Retinal pigment epithelial cell (primary cell): ENCODE data around the gene OR2A25.

Experiments used
- DNase-seq: peaks from one replicate; pipeline ENCODE4 v3.0.0-alpha.2; 2010; ENCODE audit warnings: low read depth
- H3K4me3 ChIP-seq: 2 replicates; pipeline ENCODE4 v1.5.1; 2011; ENCODE audit warnings: mild to moderate bottlenecking, low read length, control low read depth, moderate library complexity
- CTCF ChIP-seq: conservative IDR thresholded peaks from 2 replicates; pipeline ENCODE4 v1.5.1; 2011; ENCODE audit warnings: low read depth, low read length, control low read depth, inconsistent platforms

The OR2A25 gene

GRCh38 chr7:144118341-144118740, 48.7 kb downstream of the OR2A25 start:
- DNase-seq = no peak
- no peak for TF ChIP-seq CTCF
- no peak overlapping the region for H3K4me3 ChIP-seq

GRCh38 chr7:144122876-144123275, 53.3 kb downstream of the OR2A25 start, which contains the start of gene OR2A14:
Gene OR2A14, plus strand, starts transcription at chr7:144123176. Its CDS starts 5,937 bp downstream, at chr7:144129113.
- no peak for DNase-seq
- no peak for TF ChIP-seq CTCF
- no peak within 1 kb of the TSS for H3K4me3 ChIP-seq
